Breast epithelium (tissue), 4 donors: ENCODE results near the gene DRD4. TPM values are rescaled to one million over a fixed set of nuclear protein-coding genes. Genes with fewer than 3 reads are reported as not detected.

Source experiments
- DNase-seq, 2 donors: peaks; one replicate each; pipeline ENCODE4 v3.0.0-alpha.2; 2019; ENCODE audit warnings: low spot score in 2 of 2
- H3K27ac ChIP-seq, 2 donors: fragments of 200-600 bp; sonication (generic) in 1 of 2; one replicate each; pipeline ENCODE4 v1.5.1; 2016 to 2019; ENCODE audit warnings: mild to moderate bottlenecking in 1 of 2
- H3K27me3 ChIP-seq, 2 donors: fragments of 200-600 bp; sonication (generic) in 1 of 2; one replicate each; pipeline versions ENCODE4 v1.5.1 to v1.6.0; 2017 to 2019; ENCODE audit warnings: control low read depth in 1 of 2, mild to moderate bottlenecking in 1 of 2
- H3K36me3 ChIP-seq: fragments of 200-600 bp; one replicate; pipeline ENCODE4 v1.5.1; 2019
- H3K4me1 ChIP-seq, 2 donors: fragments of 200-600 bp; sonication (generic); one replicate each; pipeline ENCODE4 v1.5.1; 2016 to 2019; ENCODE audit warnings: control low read depth in 1 of 2
- H3K4me3 ChIP-seq, 3 donors: fragments of 200-600 bp; sonication (generic); 1 replicate in 2 of 3; 2 replicates in 1 of 3; pipeline ENCODE4 v1.5.1; 2016 to 2019; ENCODE audit warnings: mild to moderate bottlenecking in 3 of 3, moderate library complexity in 2 of 3
- H3K9me3 ChIP-seq, 2 donors: fragments of 200-600 bp; sonication (generic) in 1 of 2; one replicate each; pipeline ENCODE4 v1.5.1; 2016 to 2019; ENCODE audit warnings: control low read depth in 1 of 2
- CTCF ChIP-seq, 3 donors: fragments of 450-650 bp; IDR thresholded peaks; one replicate each; pipeline ENCODE4 v1.5.1; 2016 to 2017; ENCODE audit warnings: antibody characterized with exemption in 3 of 3, mild to moderate bottlenecking in 3 of 3, moderate library complexity in 3 of 3
- POLR2A ChIP-seq: fragments of 450-650 bp; IDR thresholded peaks from one replicate; pipeline ENCODE4 v1.6.1; 2016; ENCODE audit warnings: antibody characterized with exemption, mild to moderate bottlenecking, moderate library complexity
- POLR2AphosphoS5 ChIP-seq, 3 donors: sonication (generic); formaldehyde crosslinking; IDR thresholded peaks; one replicate each; pipeline ENCODE4 v1.6.1; 2017; ENCODE audit warnings: antibody characterized with exemption in 3 of 3
- intact Hi-C: fragments of 100-400 bp; cut with DNase I; formaldehyde crosslinking; loops from one replicate; pipeline ENCODE4 v1.15.1; 2023; ENCODE audit warnings: low total_unique reads
- total RNA-seq, 3 donors: library from RNA; depleted of rRNA; stranded (reverse); fragments of >200 nt; gene quantifications; one replicate each; pipeline ENCODE4 v1.1.0, GENCODE V29; 2016

DRD4 gene
- total RNA-seq, 3 donors from 2014 or later = 0.29 TPM; not detected in 2

GRCh38 chr11:619628-620050 lies 17.4 kb upstream of the DRD4 start:
- Histone ChIP-seq H3K9me3 (no peaks in the 10 kb centered on the region), H3K4me1 (peaks cover 1 to 6% of the 10 kb centered on the region in 2 donors), H3K36me3 (no peaks in the 10 kb centered on the region), H3K4me3 (no peak overlapping the region), H3K27me3 (no peaks in the 10 kb centered on the region), H3K27ac (no peak overlapping the region)
- TF ChIP-seq POLR2A (no peak), POLR2AphosphoS5 (IDR thresholded peaks at IDR 0.05) (no peak), CTCF (IDR thresholded peaks at IDR 0.05) (no peak)
- no peak for DNase-seq
- intact Hi-C loops = no loop called here

DNA sequence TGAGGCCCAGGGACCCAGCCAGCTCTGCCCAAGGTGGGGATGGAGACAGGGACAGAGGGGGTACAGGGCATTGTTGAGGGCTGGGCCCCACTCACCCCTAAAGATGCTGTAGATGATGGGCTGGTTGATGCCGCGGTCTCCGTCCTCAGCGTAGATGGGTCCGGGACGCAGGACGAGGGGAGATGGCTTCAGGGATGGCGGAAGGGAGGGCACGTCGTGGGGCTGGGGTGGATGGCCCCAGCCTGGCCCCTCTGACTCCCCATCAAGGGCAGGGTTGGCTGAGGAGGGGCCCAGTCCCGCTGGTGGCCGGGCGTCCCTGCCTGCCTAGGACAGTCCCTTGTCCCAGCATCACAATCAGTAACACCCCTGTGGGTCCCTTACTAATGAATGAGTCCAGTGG lies 16.9 kb upstream of the DRD4 start:
- H3K27me3 ChIP-seq = no peaks in the 10 kb centered on the region
- intact Hi-C loops = no loop called here
- H3K27ac ChIP-seq = no peak overlapping the region
- H3K4me3 ChIP-seq = no peak overlapping the region
- H3K4me1 ChIP-seq = peaks cover 0 to under 1% of the 10 kb centered on the region in 2 donors
- no peak for TF ChIP-seq POLR2A
- no peak for TF ChIP-seq POLR2AphosphoS5 (IDR thresholded peaks at IDR 0.05)
- no peak for TF ChIP-seq CTCF (IDR thresholded peaks at IDR 0.05)
- no peak for DNase-seq
- H3K36me3 ChIP-seq = no peaks in the 10 kb centered on the region
- H3K9me3 ChIP-seq = no peaks in the 10 kb centered on the region

GRCh38 chr11:620935-621814 lies 15.9 kb upstream of the DRD4 start:
- H3K27ac ChIP-seq = no peak overlapping the region
- intact Hi-C loops = no loop called here
- TF ChIP-seq POLR2A = no peak
- TF ChIP-seq POLR2AphosphoS5 (IDR thresholded peaks at IDR 0.05) = no peak
- TF ChIP-seq CTCF (IDR thresholded peaks at IDR 0.05) = no peak
- peaks cover 0 to 2% of the 10 kb centered on the region in 2 donors for H3K27me3 ChIP-seq
- DNase-seq = no peak
- no peaks in the 10 kb centered on the region for H3K9me3 ChIP-seq
- H3K36me3 ChIP-seq = no peaks in the 10 kb centered on the region
- H3K4me1 ChIP-seq = no peaks in the 10 kb centered on the region
- no peak overlapping the region for H3K4me3 ChIP-seq

DNA sequence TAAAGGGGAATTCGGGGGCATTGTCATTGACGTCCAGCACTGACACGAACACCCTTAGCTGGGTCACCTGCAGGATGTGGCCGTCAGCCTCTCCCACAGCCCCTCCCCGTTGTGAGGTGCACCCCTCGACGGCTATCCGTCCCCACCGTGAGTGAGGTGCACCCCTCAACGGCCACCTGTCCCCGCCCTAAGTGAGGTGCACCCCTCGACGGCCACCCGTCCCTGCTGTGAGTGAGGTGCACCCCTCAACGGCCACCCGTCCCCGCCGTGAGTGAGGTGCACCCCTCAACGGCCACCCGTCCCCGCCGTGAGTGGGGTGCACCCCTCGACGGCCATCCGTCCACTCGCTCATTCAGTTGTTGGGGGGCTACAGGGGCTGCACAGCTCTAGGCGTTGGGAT lies 15.2 kb upstream of the DRD4 start:
- DNase-seq = no peak
- no peak for TF ChIP-seq POLR2AphosphoS5 (IDR thresholded peaks at IDR 0.05)
- TF ChIP-seq POLR2A = no peak
- no peak for TF ChIP-seq CTCF (IDR thresholded peaks at IDR 0.05)
- no peaks in the 10 kb centered on the region for H3K9me3 ChIP-seq
- intact Hi-C loops = no loop called here
- no peaks in the 10 kb centered on the region for H3K4me1 ChIP-seq
- H3K36me3 ChIP-seq = no peaks in the 10 kb centered on the region
- H3K27me3 ChIP-seq = peaks cover 0 to 5% of the 10 kb centered on the region in 2 donors
- no peak overlapping the region for H3K4me3 ChIP-seq
- no peak overlapping the region for H3K27ac ChIP-seq

- Histone ChIP-seq H3K4me3 (no peak overlapping the region), H3K4me1 (no peaks in the 10 kb centered on the region), H3K27me3 (peaks cover 0 to 5% of the 10 kb centered on the region in 2 donors), H3K27ac (no peak overlapping the region), H3K36me3 (no peaks in the 10 kb centered on the region), H3K9me3 (peaks cover 0 to 3% of the 10 kb centered on the region in 2 donors)
- intact Hi-C loops = no loop called here
- DNase-seq = no peak
- TF ChIP-seq CTCF (IDR thresholded peaks at IDR 0.05) (no peak), POLR2A (no peak), POLR2AphosphoS5 (IDR thresholded peaks at IDR 0.05) (no peak)
These were observed 13.7 kb upstream of the DRD4 start for GRCh38 chr11:623349-623869.
